GM18498 (cell line): ENCODE data around the gene STK39.
A peak's percentile ranks its signal among the peaks of the same experiment; 100 is the strongest.

Source experiments
- ATAC-seq: cut with Tn5 transposase; IDR thresholded peaks from one replicate; pipeline ENCODE4 v1.9.1; 2021; ENCODE audit warnings: mild to moderate bottlenecking, moderate library complexity; ENCODE audit not compliant: unreplicated experiment

STK39 gene

DNA sequence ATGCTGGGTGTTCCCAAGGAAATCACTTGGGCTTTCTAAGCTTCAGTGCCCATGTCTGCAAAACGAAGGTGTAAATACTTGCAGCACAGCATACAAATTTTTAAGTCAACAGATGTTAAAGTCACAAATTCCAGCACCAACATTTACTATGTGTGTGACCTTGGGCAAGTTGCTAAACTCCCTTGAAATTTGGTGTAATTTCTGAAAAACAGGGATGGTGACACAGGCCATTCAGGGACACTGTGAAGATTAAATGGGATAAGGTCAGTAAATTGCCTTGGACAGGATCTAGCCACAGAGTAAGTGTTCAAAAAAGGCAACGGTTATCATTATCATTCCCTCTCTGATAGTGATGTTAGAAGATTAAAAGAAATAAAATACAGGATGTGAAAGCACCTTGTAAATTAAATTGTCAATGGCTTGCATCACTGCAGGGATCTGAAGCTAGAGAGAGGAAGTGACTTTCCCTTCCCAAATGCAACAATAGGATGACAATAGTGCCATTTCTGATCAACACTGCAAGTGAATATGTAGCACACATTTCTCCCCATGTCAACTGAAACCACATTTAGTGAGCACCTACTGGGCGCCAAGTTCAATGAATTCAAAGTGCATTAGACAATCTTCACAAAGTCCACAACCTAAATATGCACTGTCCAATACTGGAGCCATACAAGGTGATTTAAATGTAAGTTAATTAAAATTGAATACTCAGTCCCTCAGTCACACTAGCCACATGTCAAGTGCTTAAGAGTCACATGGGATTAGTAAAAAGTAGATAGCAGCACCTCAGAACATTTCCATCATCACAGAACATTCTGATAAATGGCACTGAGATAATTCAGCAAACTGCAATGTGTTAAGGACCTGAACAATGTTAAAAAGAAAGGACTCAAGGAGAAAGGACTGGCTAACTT, 81.2 kb downstream of the STK39 start:
- no peak for ATAC-seq

DNA sequence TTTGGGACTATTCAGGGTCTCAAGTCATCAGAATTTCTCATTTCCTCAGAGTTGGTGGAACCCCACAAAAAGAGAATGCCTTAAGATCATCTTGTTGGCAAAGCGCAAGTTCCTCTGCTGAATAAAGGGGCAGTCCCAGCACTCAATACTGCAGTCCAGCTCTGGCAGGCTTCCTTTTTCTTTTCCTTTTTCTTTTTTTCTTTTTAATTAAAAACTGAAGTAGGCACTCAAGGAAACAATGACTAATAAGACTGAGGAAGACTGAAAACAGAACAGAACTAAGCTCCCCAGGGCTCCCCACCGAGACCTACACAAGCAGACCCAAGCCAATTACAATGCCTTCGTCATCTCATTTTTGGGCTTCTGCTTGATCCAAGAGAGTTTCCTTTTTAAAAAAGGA, 82.0 kb downstream of the STK39 start:
- no peak for ATAC-seq

DNA sequence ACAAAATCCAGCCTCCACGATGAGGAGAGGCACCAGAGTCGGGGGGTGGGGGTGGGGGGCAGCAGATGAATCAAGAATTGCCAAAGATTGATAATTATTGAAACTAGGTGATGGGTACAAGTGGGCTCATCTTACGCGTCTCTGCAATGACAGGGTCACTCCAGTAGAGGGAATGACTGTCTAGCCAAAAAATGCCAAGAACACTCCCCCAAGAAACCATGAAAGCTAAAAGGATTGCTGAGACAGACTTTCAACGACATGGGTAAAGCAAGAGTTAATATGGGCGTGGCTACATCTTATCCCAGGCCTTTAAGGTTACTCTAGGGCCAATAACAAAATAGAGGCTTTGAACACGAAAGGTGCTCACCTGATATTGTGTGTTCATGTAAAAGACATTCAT, 86.5 kb downstream of the STK39 start:
- ATAC-seq: peak; percentile 58

DNA sequence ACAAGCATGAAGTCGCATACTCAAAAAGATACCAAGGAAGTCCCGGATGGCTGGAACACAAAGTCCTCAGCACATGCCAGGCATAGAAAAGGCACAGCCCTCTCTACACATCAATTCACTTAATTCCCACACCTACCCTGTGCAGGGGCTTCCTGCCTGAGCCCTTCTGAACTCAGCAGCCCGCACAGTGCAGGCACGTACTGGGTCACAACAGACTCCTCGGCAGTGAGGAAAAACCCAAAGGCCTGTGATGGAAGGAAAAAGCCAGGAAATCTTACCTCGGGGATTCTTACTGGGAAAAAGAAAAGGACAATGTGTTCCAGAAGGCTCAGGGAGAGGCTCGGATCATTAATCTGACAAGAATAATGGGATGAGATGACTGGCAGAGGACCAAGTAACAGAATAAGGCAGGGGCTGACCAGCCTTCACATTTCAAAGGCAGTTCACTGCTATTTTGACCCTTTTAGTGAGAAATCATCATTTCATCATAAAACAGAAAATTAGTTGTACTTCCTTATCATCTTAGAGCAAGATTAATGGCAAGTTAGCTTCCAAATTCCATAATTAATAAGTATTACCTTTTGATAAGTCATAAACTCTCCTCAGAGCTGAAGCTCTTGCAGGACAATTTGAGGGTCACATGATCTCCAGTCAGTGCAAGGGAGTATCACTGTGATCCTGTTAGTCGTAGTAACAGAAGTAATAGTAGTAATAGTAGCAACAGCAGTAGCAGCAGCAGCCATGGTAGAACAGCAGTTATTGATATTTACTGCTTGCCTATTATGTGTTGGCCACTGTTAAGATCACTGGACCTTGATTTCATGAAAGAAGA, 87.4 kb downstream of the STK39 start:
- ATAC-seq: no peak

DNA sequence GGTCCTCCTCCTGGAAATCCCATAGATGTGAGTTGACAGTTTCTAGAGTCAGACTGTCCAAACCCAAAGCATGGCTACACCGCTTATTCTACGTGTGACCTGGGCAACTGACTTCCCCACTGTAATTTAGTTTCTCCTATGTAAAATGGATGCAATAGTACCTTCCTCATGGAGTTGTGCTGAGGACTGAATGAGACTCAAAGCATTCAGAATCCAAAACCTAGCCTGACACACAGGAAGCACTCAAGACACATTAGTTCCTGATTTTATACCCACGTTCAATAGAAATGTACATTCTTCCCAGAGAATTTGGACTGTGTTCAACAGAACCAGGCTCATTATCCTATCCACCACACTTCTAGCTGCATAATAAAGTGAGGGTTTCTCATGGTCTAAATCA, 88.8 kb downstream of the STK39 start:
- no peak for ATAC-seq

DNA sequence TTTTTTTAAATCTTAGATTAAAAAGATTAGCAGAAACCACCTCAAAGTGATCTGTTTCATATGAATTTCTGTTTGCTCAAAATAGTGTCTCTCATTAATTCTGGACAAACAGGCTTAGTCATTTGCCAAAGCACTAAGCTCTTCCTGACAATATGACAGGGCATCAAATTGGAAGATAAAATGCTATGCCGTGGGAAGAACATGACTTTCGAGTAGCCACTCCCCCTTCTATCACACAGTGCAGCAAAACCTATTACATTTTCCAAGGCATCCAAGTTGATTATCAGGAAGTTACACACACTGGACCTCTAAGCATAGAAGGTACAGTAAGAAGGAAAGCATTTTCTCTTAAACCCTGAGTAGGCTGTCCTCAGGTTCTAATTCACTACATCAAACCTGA, 89.5 kb downstream of the STK39 start:
- no peak for ATAC-seq

DNA sequence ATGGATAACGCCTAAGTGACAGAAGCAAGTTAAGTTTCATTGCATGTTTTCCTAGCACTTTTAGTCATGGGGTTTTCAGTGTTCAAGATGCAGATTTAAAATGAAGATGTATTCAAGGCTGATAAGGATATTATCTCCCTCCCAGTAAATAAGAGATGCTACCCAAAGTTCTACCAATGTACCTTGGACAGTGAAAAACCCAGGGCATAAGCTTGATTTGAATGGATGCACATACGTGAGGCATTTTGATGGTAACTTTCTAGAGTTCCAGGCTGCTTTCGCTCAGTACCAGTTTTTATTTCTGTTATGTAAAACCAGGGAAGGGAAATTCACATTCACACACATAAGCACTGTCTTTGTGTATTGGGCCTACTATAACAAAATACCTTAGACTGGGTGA, 90.3 kb downstream of the STK39 start:
- ATAC-seq: no peak

DNA sequence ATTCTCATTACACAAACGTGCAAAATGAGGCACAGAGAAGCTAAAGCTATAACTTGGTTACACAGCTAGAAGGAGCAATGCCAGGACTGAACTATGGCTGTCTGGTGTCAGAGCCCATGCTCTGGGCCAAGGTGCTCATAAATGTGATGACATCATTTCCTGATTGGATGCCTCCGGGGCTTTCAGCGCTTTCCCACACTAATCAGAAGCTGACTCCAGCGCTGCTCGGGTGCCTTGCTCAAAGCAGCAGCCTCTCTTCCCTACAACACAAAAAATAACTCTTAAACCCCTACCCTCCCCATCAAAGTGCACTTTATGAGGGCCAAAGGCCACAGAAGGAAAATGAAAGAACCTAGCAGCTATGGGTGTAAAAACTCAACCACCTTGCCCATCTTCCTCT, 90.7 kb downstream of the STK39 start:
- no peak for ATAC-seq

DNA sequence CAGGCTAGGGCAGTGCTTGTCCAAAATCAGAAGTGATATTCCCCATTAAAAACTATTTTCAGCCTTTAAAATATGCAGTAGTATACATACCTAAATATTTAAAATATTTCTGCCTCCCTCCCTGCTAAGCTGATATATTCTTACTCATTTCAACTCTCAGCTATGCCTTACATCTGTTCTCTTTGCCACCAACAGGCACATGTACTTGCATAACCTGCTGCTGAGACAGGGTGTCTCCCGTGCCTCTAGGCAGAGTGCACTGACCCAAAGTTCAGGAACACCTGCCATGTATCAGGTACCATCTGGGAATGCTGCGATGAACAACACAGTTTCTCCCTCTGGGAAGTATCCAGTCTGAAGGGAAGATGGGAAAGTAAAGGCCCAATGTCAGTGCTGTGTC, 91.7 kb downstream of the STK39 start:
- no peak for ATAC-seq

DNA sequence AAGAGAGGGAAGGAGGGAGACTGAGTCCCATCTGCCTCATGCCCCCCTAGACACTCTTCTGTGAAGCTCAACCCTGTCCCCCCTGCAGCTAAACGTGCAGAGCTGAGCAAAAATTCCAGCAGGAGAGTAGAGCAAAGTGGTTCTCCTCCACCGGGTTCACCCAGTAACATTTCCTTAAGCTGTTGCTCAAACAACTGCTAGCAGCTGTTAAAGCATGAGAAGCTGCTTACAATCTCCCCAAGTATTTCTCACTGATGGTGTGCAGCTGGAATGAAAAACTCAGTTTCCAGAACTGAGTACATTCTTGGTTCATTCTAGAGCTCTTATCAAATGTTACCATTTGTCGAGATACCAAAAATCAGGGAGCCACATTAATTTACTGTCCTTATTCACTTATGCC, 92.3 kb downstream of the STK39 start:
- no peak for ATAC-seq

DNA sequence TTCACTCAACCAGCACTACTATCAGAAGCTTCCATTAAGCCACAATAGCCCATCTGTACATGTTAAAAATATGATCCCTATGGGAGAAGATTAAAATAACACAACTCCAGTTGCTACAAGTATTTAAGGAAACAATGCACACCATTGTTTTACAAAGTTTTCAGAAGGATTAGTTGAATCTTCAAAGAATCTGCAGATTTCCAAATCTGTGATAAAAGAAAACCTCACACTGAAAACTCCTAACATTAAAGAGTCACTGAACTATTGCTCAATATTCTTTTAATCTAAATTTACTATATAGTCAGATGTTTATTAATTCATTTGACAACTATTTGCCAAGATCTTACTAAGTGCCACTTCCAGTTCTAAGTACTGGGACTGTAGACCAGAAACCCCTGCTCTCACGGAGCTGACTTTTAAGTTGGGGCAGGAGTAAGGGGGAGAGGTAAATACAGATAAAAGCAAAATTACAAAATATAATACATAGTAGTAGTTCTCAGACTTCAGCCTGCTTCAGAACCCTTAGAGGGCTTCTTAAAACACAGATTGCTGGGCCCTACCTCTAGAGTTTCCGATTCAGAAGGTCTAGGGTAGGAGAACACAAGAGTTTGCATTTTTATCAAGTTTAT, 94.4 kb downstream of the STK39 start:
- ATAC-seq: no peak

DNA sequence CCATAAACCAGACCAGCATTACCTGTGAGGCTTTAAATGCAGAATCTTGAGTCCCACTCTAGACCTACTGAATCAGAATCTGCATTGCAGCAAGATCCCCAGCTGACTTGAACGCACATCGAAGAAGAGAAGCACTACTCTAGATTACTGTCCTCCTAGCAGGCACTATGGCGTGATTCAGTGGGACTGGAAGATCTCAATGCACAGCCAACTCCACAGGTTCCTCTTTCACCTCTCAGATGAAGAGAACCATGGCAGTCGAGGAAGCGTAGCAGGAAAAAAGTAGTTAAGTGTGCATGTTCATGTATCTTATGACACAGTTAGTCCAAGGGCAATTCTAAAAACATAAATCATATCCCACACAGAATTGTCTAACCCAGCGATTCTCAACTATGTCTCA, 97.4 kb downstream of the STK39 start:
- ATAC-seq: no peak

DNA sequence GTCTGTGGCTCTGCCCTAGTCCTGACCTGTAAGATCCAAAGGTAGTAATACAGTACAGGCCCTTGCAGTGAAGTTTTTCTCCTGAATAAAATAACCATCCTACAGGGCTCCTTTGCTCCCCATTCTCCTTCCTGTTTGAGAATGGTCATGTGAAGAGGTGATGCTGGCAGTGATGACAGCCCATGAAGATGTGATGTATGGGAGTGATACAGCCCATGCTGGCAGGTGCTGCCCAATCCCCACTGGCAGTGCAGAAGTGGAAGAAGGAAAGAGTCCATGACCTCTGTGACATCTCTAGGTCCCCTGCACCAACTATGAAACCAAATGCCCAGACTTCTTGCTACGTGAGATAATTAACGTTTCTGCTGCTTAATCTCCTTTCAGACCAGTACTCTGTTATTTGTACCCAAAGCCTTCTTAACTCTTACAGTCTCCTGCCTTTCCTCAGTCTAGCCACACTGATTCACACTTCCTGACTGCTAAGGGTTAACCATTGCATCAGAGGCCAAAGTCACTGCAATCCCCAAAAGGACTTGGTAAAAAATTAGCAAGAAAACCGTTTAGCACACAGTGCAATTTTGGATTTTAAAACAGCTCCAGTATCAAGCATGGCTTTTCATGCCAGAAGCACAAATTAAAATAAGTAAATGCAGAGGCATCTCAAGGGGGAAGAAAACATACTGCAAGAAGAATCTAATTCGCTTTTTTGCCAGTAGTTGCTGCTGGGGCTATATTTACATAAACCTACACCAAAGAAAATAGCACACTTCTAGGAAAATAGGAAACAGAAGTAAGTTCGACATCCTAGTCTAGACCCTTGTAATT, 98.0 kb downstream of the STK39 start:
- no peak for ATAC-seq

DNA sequence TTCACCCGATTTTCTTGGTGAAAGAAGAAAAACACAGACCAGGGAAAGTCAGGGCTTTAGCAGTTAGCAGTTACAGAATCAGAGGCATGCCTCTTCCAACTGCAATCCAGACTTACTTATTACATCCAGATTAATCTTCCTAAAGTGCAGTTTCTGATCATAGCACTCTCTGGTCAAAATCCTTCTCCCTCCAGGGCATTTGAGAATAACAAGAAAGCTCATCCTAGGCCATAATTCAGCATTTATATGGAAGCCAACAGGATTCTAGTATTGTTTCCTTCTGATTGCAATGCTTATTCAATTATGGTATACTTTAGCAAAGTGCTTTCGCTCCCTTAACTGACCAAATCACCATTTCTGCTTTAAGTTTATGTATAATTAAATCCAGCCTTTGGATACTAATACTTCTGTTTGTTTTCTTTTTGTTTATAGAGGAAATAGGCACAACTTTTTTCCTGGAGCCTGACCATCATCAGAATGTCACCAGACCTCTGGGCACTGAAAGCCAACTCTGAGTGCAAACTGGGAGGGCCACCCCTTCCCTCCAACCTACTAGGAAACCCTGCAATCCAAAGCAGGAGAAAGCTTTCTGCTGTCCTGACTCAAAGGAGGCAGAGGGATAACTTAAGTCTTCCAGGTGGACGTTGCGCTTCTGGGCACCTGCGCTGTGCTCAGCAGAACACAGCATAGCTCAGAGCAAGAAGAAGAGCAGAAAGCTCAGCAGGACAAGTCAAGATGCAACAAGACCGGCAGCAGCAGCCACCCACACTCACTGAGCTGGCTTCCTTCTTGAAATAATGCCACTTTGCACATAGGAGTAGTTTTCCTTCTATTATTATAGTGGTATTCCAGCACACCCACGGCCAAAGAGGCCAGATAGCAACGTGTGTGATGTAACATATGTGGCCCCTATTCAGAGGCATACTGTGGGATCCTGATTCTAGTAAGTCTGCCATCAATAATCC, 99.3 kb downstream of the STK39 start:
- no peak for ATAC-seq

DNA sequence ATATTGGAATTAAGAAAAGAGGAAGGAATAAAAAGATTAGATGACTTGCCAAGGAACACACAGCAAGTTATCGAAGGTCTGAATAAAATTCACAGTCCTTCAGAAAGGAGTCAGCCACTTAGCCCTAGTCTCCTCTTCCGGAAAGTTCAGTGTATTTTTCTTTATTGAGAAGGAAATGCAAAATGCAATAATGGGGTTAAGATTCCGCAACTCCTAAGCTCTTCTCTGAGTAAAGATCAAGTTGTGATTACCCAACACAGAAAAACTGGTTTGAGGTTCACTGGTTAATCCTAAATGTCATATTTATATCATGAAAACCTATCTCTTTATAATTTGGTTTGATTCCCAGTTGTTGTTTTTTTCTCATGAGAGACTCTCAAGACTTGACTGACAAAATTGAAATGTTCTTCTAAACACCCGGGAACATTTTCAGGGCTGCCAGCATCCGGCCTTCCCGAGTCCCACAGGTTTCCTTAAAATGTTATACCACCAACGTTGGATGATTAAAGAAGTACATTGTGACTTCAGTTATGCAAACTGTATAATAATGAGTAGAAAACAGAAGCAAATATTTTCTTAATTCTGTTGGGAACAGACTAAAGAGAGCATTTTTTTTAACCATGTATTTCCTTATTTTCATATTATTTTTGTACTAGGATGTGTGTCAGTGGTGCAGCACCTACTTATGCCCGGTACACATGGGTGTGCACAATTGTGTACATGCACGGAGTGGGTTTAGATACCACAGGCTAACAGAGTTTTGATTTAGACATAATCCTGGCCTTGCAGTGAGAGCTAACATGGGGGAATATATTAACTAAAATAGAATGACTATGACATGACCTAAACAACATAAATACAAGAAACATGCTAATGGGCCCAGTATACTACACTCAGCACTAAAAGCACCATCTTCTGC, 100.2 kb downstream of the STK39 start:
- no peak for ATAC-seq

DNA sequence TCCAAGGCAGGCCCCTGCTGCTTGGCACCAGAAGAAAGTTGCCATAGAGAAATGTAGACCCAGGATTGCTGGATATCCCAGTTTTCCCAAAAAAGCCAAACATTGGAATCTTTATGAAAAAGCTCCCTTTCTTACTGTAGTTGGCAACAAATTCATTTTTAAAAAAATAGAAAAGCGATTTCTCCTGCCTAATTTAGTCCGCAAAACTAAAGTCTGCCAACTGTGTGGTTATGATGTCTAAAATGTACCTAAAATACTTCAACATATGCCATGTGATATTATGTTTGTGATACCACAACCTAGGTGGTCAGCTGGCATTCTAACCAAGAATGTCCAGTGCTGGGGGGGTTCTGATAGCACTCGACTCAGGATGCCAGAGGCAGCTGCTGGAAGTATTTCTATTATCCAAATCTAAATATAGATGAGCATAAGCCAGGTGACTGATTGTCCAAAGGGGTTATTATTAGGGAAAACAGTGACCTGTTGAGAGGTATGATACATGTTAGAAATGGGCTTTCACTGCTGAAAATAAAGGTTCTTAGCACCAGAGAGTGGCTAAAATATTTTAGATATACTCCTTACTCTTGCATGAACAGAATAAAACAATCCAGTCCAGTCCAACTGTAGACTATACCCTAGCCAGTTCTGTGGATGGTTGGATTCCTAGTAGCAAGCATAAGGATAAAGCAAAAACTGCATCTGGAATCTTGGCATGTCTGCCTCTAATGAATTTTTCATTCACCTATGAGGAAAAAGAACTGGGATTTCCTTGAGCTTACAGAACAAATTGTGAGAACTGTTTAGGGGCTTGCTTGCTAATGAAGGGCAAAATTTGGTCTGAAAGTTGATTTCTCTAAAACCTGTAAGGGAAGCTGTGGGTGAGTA, 101.7 kb downstream of the STK39 start:
- ATAC-seq: no peak

DNA sequence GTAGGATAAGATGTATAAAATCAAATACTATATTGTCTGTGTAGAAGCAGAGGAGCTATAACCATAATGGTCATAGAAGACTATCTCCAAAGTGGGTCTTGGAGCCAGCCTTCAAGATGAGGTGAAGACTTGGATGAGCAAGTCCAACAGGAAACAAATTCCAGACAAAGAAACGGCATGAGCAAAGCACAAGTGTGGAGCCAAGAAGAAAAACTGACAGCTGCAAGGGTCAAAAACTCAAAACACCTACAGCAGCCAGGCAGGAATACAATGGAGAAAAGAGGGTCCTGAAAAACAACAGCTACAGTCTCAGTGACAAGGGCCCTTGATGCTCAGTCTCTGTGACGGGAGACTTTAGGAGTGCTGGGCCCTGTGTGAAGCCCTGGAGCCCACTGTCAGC, 102.4 kb downstream of the STK39 start:
- no peak for ATAC-seq

DNA sequence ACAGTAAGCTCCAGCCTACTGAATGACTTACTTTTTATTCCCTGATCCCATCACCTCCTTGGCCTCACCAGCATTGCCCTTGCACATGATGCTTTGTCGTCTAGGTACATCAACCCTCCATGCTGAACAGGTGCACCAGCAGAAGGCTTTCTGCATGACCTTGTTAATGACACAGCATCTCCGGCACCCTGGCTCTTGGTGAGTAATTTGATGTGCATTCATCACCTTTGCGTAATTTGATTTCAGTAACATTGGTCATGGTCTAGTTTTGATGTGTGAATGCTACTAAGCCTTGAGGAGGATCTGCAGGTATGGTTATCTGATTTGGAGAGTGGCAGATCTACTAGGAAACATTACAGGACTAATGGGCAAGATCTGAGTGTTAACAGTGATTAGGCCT, 103.6 kb downstream of the STK39 start:
- ATAC-seq: no peak
